Upper lobe of left lung (tissue), 6 donors: ENCODE data around the gene NHP2. TPM values are rescaled to one million over a fixed set of nuclear protein-coding genes. Genes with fewer than 3 reads are reported as not detected.

Experiments
- ATAC-seq, 2 donors: fragments of 200-7000 bp; cut with Tn5 transposase; one replicate each; pipeline ENCODE4 v1.9.1; 2022; ENCODE audit warnings: mild to moderate bottlenecking in 2 of 2, moderate library complexity in 2 of 2; ENCODE audit not compliant: low FRiP score in 2 of 2
- DNase-seq, 2 donors: peaks; one replicate each; pipeline ENCODE4 v3.0.0-alpha.2; 2019 to 2020
- H3K27ac ChIP-seq, 4 donors: fragments of 200-600 bp; sonication (generic); one replicate each; pipeline ENCODE4 v1.5.1; 2016 to 2019
- H3K27me3 ChIP-seq, 4 donors: fragments of 200-600 bp; sonication (generic); one replicate each; pipeline ENCODE4 v1.5.1; 2017 to 2019
- H3K36me3 ChIP-seq, 4 donors: fragments of 200-600 bp; sonication (generic); one replicate each; pipeline ENCODE4 v1.5.1; 2016 to 2019
- H3K4me1 ChIP-seq, 4 donors: fragments of 200-600 bp; sonication (generic); one replicate each; pipeline ENCODE4 v1.5.1; 2018 to 2019
- H3K4me3 ChIP-seq, 4 donors: fragments of 200-600 bp; sonication (generic); one replicate each; pipeline ENCODE4 v1.5.1; 2017 to 2019; ENCODE audit warnings: mild to moderate bottlenecking in 2 of 4, moderate library complexity in 1 of 4
- H3K9me3 ChIP-seq, 4 donors: fragments of 200-600 bp; sonication (generic); one replicate each; pipeline ENCODE4 v1.5.1; 2018 to 2019
- EP300 ChIP-seq, 4 donors: sonication (generic); formaldehyde crosslinking; IDR thresholded peaks; one replicate each; pipeline ENCODE4 v1.5.1; 2017; ENCODE audit warnings: antibody characterized with exemption in 4 of 4, control low read depth in 2 of 4
- POLR2A ChIP-seq, 4 donors: fragments of 450-650 bp; IDR thresholded peaks; one replicate each; pipeline ENCODE4 v1.5.1; 2016 to 2017; ENCODE audit warnings: antibody characterized with exemption in 4 of 4, mild to moderate bottlenecking in 2 of 4
- POLR2AphosphoS5 ChIP-seq, 2 donors: sonication (generic); formaldehyde crosslinking; IDR thresholded peaks; one replicate each; pipeline ENCODE4 v1.5.1; 2017; ENCODE audit warnings: antibody characterized with exemption in 2 of 2
- WGBS, 2 donors: methylation state at CpG; one replicate each; pipeline ENCODE4 v1.1.5; 2017 to 2018; 5-methylcytosine and 5-hydroxymethylcytosine counted together
- total RNA-seq, 6 donors: library from RNA; depleted of rRNA in 4 of 6; stranded (reverse); fragments of >200 nt in 4 of 6; gene quantifications; one replicate each; pipeline versions ENCODE4 v1.1.0 to v1.2.1, GENCODE V29; 2016 to 2021
- TF ChIP-seq, protein P1 (sequence below), 6 experiments: fragments of 450-650 bp in 4 of 6; fragments of 200-600 bp in 2 of 6; sonication (generic) in 2 of 6; IDR thresholded peaks; one replicate each; pipeline ENCODE4 v1.5.1; 2016 to 2019; ENCODE audit warnings: antibody characterized with exemption in 6 of 6
- donor health status: DM: no; HTN: no; CAD: no; lungs with moderate emphysema.
- donor health status: DM: no; HTN: yes; CAD: no; lungs with severe emphysema.

Gene NHP2
- total RNA-seq, 6 donors from 2014 or later = 61.0 to 117 (median 86.9) TPM

GRCh38 chr5:178125253-178125906 is 28.3 kb downstream of the NHP2 start:
- H3K4me1 ChIP-seq = peaks cover 21 to 48% (median 37%) of the 10 kb centered on the region in 4 donors

GRCh38 chr5:178123966-178124925 is 29.4 kb downstream of the NHP2 start:
- 86 to 100% methylated on average over 5 to 18 of the region's 18 CpGs for WGBS, 2 donors
- H3K27ac ChIP-seq = peak overlapping the region in 3 of 4 donors; percentile 19 to 60 (median 58)
- peak in 1 of 2 donors; percentile 79 for DNase-seq
- H3K27me3 ChIP-seq = no peaks in the 10 kb centered on the region
- peaks cover 0 to 4% (median 0%) of the 10 kb centered on the region in 4 donors for H3K36me3 ChIP-seq
- peaks cover 17 to 42% (median 28%) of the 10 kb centered on the region in 4 donors for H3K4me1 ChIP-seq
- no peak overlapping the region for H3K4me3 ChIP-seq
- peak in 1 of 2 donors; percentile 2 for ATAC-seq
- H3K9me3 ChIP-seq = no peaks in the 10 kb centered on the region
- TF ChIP-seq EP300 (IDR thresholded peaks at IDR 0.05) (no peak), POLR2AphosphoS5 (IDR thresholded peaks at IDR 0.05) (no peak), POLR2A (IDR thresholded peaks at IDR 0.05) (no peak)
- TF ChIP-seq, protein P1, sequence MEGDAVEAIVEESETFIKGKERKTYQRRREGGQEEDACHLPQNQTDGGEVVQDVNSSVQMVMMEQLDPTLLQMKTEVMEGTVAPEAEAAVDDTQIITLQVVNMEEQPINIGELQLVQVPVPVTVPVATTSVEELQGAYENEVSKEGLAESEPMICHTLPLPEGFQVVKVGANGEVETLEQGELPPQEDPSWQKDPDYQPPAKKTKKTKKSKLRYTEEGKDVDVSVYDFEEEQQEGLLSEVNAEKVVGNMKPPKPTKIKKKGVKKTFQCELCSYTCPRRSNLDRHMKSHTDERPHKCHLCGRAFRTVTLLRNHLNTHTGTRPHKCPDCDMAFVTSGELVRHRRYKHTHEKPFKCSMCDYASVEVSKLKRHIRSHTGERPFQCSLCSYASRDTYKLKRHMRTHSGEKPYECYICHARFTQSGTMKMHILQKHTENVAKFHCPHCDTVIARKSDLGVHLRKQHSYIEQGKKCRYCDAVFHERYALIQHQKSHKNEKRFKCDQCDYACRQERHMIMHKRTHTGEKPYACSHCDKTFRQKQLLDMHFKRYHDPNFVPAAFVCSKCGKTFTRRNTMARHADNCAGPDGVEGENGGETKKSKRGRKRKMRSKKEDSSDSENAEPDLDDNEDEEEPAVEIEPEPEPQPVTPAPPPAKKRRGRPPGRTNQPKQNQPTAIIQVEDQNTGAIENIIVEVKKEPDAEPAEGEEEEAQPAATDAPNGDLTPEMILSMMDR (IDR thresholded peaks at IDR 0.05) = no peak

More at GRCh38 chr5:178125253-178125906, 28.3 kb downstream of the NHP2 start:
- TF ChIP-seq POLR2AphosphoS5 (IDR thresholded peaks at IDR 0.05) (no peak), EP300 (IDR thresholded peaks at IDR 0.05) (no peak), POLR2A (IDR thresholded peaks at IDR 0.05) (no peak)
- TF ChIP-seq, protein P1 (IDR thresholded peaks at IDR 0.05) = no peak
- H3K9me3 ChIP-seq = no peaks in the 10 kb centered on the region
- ATAC-seq (peak in 1 of 2 donors; percentile 45), DNase-seq (no peak)
- 65 to 76% methylated on average over 10 of the region's 10 CpGs for WGBS, 2 donors
- H3K27me3 ChIP-seq = no peaks in the 10 kb centered on the region
- H3K4me3 ChIP-seq = no peak overlapping the region
- H3K27ac ChIP-seq = peak overlapping the region in 3 of 4 donors; percentile 58 to 61 (median 60)
- H3K36me3 ChIP-seq = peaks cover 0 to 4% (median 0%) of the 10 kb centered on the region in 4 donors

DNA sequence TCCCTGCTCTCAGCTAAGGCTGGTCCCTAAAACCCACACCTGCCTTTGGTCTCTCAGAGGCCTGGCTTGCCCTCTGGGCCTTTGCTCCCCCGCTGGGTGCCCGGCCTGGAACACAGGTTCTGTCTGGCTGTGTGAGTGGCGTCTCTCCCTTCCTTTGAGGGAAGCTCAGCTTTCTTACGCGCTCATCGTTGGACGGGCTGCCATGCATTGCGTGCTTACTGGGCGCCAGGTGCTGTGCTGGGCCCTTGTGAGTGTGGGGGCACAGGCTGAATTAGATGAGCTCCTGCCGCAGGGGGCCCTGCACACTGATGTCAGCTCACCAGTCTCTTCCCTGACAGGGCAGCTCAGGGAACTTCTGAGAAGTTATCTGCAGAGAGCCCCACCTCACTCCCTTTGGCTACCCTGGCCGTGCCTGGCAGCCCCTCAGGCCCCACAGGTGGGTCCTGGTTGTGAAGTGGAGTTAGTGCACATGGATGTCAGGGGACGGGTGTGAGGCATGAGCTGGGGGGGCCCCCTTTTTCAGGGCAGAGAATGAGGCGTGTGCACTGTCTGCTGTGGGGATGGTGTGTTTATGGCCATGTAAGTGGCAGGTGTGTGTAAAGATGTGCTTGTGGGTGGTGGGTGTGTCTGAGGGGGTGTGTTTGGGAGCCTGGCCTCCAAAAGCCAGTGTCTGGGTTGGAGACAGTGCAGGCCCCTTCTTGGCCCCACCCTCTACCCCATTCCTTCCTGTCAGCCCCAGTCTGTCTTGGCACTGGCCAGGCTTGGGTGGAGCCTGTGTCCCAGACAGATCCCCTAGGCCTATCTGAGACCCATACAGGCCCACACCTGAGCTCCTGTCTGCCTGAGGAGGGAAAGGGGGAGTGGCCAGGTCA is 30.4 kb downstream of the NHP2 start:
- H3K36me3 ChIP-seq = peaks cover 0 to 4% (median 0%) of the 10 kb centered on the region in 4 donors
- 87 to 97% methylated on average over 13 of the region's 13 CpGs for WGBS, 2 donors
- ATAC-seq = no peak
- H3K4me1 ChIP-seq = peaks cover 17 to 49% (median 27%) of the 10 kb centered on the region in 4 donors
- H3K4me3 ChIP-seq = no peak overlapping the region
- H3K27me3 ChIP-seq = no peaks in the 10 kb centered on the region
- peak in 1 of 2 donors; percentile 58 for DNase-seq
- H3K27ac ChIP-seq = peak overlapping the region in 3 of 4 donors; percentile 30 to 60 (median 34)
- TF ChIP-seq POLR2AphosphoS5 (IDR thresholded peaks at IDR 0.05) (no peak), POLR2A (IDR thresholded peaks at IDR 0.05) (no peak), EP300 (IDR thresholded peaks at IDR 0.05) (no peak)
- TF ChIP-seq, protein P1 (IDR thresholded peaks at IDR 0.05) = no peak
- H3K9me3 ChIP-seq = no peaks in the 10 kb centered on the region

DNA sequence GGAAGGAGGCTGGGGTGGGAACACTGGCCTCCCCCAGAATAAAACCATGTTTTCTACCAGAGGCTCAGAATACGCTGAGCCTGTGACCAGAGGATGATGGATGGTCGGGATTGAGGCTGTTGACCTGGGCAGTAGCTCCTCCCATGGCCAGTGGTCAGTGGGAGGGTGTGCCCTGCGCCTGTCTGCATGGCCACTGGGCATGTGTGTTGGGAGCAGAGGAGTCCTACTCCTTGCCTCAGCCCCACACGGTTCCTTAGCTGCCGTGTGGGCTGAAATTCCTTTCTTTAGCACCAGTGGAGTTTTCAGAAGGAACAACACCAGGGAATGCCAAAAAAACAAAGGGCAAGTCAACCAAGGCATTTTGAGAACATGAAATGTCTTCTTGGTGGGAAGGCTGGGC is 31.3 kb downstream of the NHP2 start:
- no peak for DNase-seq
- H3K9me3 ChIP-seq = no peaks in the 10 kb centered on the region
- ATAC-seq = no peak
- peak overlapping the region in 1 of 4 donors; percentile 15 for H3K27ac ChIP-seq
- no peak overlapping the region for H3K4me3 ChIP-seq
- H3K4me1 ChIP-seq = peaks cover 18 to 55% (median 29%) of the 10 kb centered on the region in 4 donors
- 85 to 98% methylated on average over 5 of the region's 5 CpGs for WGBS, 2 donors
- H3K36me3 ChIP-seq = peaks cover 0 to 4% (median 0%) of the 10 kb centered on the region in 4 donors
- H3K27me3 ChIP-seq = no peaks in the 10 kb centered on the region
- TF ChIP-seq EP300 (IDR thresholded peaks at IDR 0.05) (no peak), POLR2A (IDR thresholded peaks at IDR 0.05) (no peak), POLR2AphosphoS5 (IDR thresholded peaks at IDR 0.05) (no peak)
- TF ChIP-seq, protein P1 (IDR thresholded peaks at IDR 0.05) = no peak
